Activated naive CD4-positive, alpha-beta T cell treated with anti-CD3 and anti-CD28 coated beads, Interleukin-2, amount 50 U/mL, for 72 hours (primary cell): ENCODE results near the gene ENTPD6. TPM values are rescaled to one million over a fixed set of nuclear protein-coding genes. Genes with fewer than 3 reads are reported as not detected.
"Not testable (repeated sequence)": the region's sequence is repeated elsewhere in the genome, so short reads cannot be mapped to it uniquely, and the experiment has no call there.

Experiments used
- ATAC-seq, 2 donors: fragments of 150-1000 bp; cut with Tn5 transposase; 2 replicates each; pipeline ENCODE4 v1.10.0; 2021; ENCODE audit warnings: mild to moderate bottlenecking in 2 of 2, moderate library complexity in 2 of 2
- DNase-seq, 2 donors: peaks; one replicate each; pipeline ENCODE4 v3.0.0; 2021 to 2022; ENCODE audit warnings: low spot score in 2 of 2
- H3K27ac Mint-ChIP-seq, 2 donors: one replicate each; pipeline ENCODE4 v1.8.0; 2022; ENCODE audit warnings: mild to moderate bottlenecking in 2 of 2, mixed read lengths in 2 of 2
- H3K36me3 Mint-ChIP-seq, 2 donors: one replicate each; pipeline ENCODE4 v1.8.0; 2022; ENCODE audit warnings: mixed read lengths in 2 of 2
- H3K9me3 Mint-ChIP-seq, 2 donors: one replicate each; pipeline ENCODE4 v1.8.0; 2022; ENCODE audit warnings: mixed read lengths in 2 of 2
- total RNA-seq, 2 donors: library from RNA; stranded (reverse); gene quantifications; one replicate each; pipeline ENCODE4 v1.2.3, GENCODE V29; 2022

ENTPD6 gene
- total RNA-seq, 2 donors from 2014 or later, result 38.8 to 45.6 TPM

GRCh38 chr20:25225642-25226432, 30.3 kb downstream of the ENTPD6 start:
- no peaks in the 10 kb centered on the region for H3K9me3 Mint-ChIP-seq
- H3K27ac Mint-ChIP-seq, result peak overlapping the region; percentile 42 to 79
- DNase-seq, result no peak
- ATAC-seq, result no peak
- H3K36me3 Mint-ChIP-seq, result no peaks in the 10 kb centered on the region

GRCh38 chr20:25226433-25227316, 31.2 kb downstream of the ENTPD6 start:
- DNase-seq, result no peak
- H3K9me3 Mint-ChIP-seq, result no peaks in the 10 kb centered on the region
- no peaks in the 10 kb centered on the region for H3K36me3 Mint-ChIP-seq
- peak overlapping the region in 1 of 2 donors; percentile 34 for H3K27ac Mint-ChIP-seq
- no peak for ATAC-seq

- ATAC-seq, result no peak
- peak overlapping the region in 1 of 2 donors; percentile 34 for H3K27ac Mint-ChIP-seq
Observed at GRCh38 chr20:25227317-25227831, 31.9 kb downstream of the ENTPD6 start.

GRCh38 chr20:25229486-25230165, 34.1 kb downstream of the ENTPD6 start:
- DNase-seq (no peak), ATAC-seq (no peak)
- H3K27ac Mint-ChIP-seq, result peak overlapping the region; percentile 5 to 41
- H3K36me3 Mint-ChIP-seq, result no peaks in the 10 kb centered on the region
- no peaks in the 10 kb centered on the region for H3K9me3 Mint-ChIP-seq

More at GRCh38 chr20:25227317-25227831, 31.9 kb downstream of the ENTPD6 start:
- H3K9me3 Mint-ChIP-seq, result no peaks in the 10 kb centered on the region
- no peaks in the 10 kb centered on the region for H3K36me3 Mint-ChIP-seq
- DNase-seq, result no peak

- H3K27ac Mint-ChIP-seq, result peak overlapping the region; percentile 5 to 41
- no peak for ATAC-seq
- no peak for DNase-seq
- H3K36me3 Mint-ChIP-seq, result no peaks in the 10 kb centered on the region
- no peaks in the 10 kb centered on the region for H3K9me3 Mint-ChIP-seq
Observed at GRCh38 chr20:25230166-25230831, 34.8 kb downstream of the ENTPD6 start.

GRCh38 chr20:25233016-25233772, 37.7 kb downstream of the ENTPD6 start:
- DNase-seq (no peak), ATAC-seq (no peak)
- Mint-ChIP-seq H3K36me3 (peaks cover 0 to 3% of the 10 kb centered on the region in 2 donors), H3K9me3 (no peaks in the 10 kb centered on the region), H3K27ac (no peak overlapping the region)

GRCh38 chr20:25234009-25234849, 38.7 kb downstream of the ENTPD6 start:
- ATAC-seq, H3K9me3 Mint-ChIP-seq, H3K27ac Mint-ChIP-seq, DNase-seq, H3K36me3 Mint-ChIP-seq: not testable (repeated sequence)

GRCh38 chr20:25236450-25237304, 41.2 kb downstream of the ENTPD6 start:
- peak overlapping the region; percentile 92 to 95 for H3K27ac Mint-ChIP-seq
- DNase-seq (no peak), ATAC-seq (no peak)
- H3K36me3 Mint-ChIP-seq, result peaks cover 0 to 5% of the 10 kb centered on the region in 2 donors
- H3K9me3 Mint-ChIP-seq, result no peaks in the 10 kb centered on the region

GRCh38 chr20:25237610-25238318, 42.3 kb downstream of the ENTPD6 start:
- H3K36me3 Mint-ChIP-seq, result peaks cover 0 to 5% of the 10 kb centered on the region in 2 donors
- no peaks in the 10 kb centered on the region for H3K9me3 Mint-ChIP-seq
- DNase-seq (peak; percentile 58 to 84), ATAC-seq (peak; percentile 96 to 97)
- H3K27ac Mint-ChIP-seq, result peak overlapping the region; percentile 94 to 95

- no peak for DNase-seq
- H3K9me3 Mint-ChIP-seq, result no peaks in the 10 kb centered on the region
- no peak for ATAC-seq
Observed at GRCh38 chr20:25238319-25239037, 43.0 kb downstream of the ENTPD6 start.

GRCh38 chr20:25239387-25240370, 44.2 kb downstream of the ENTPD6 start:
- ATAC-seq, result no peak
- Mint-ChIP-seq H3K36me3 (peaks cover 0 to 5% of the 10 kb centered on the region in 2 donors), H3K27ac (peak overlapping the region in 1 of 2 donors; percentile 95), H3K9me3 (no peaks in the 10 kb centered on the region)
- DNase-seq, result peak in 1 of 2 donors; percentile 52

More at GRCh38 chr20:25238319-25239037, 43.0 kb downstream of the ENTPD6 start:
- peaks cover 0 to 5% of the 10 kb centered on the region in 2 donors for H3K36me3 Mint-ChIP-seq
- peak overlapping the region; percentile 94 to 95 for H3K27ac Mint-ChIP-seq
